CD4-positive, alpha-beta T cell treated with Interleukin-2 at 100 ng/mL for 4 hours (primary cell): ENCODE data around the gene EPHA4.

Experiments used
- DNase-seq: peaks from one replicate; pipeline ENCODE4 v3.0.0-alpha.2; 2020; ENCODE audit warnings: low spot score

EPHA4 gene

GRCh38 chr2:221476195-221476594, 95.9 kb downstream of the EPHA4 start:
- no peak for DNase-seq

GRCh38 chr2:221473451-221473850, 98.7 kb downstream of the EPHA4 start:
- DNase-seq, result no peak

- no peak for DNase-seq
Observed at GRCh38 chr2:221468317-221468716, 103.8 kb downstream of the EPHA4 start.

- DNase-seq, result no peak
Observed at GRCh38 chr2:221467610-221468009, 104.5 kb downstream of the EPHA4 start.

- DNase-seq, result no peak
Observed at GRCh38 chr2:221466744-221467143, 105.4 kb downstream of the EPHA4 start.

GRCh38 chr2:221465776-221466175, 106.3 kb downstream of the EPHA4 start:
- DNase-seq, result no peak

- no peak for DNase-seq
Observed at GRCh38 chr2:221464971-221465370, 107.1 kb downstream of the EPHA4 start.

- DNase-seq, result no peak
Observed at GRCh38 chr2:221463241-221463896, 108.7 kb downstream of the EPHA4 start.

- DNase-seq, result no peak
Observed at GRCh38 chr2:221461901-221462300, 110.2 kb downstream of the EPHA4 start.

GRCh38 chr2:221460136-221460535, 112.0 kb downstream of the EPHA4 start:
- DNase-seq, result no peak

- DNase-seq, result no peak
Observed at GRCh38 chr2:221458578-221458977, 113.5 kb downstream of the EPHA4 start.

- DNase-seq, result no peak
Observed at GRCh38 chr2:221455214-221455613, 116.9 kb downstream of the EPHA4 start.

GRCh38 chr2:221454459-221455105, 117.5 kb downstream of the EPHA4 start:
- no peak for DNase-seq

- no peak for DNase-seq
Observed at GRCh38 chr2:221451862-221452788, 120.0 kb downstream of the EPHA4 start.

GRCh38 chr2:221450280-221450679, 121.8 kb downstream of the EPHA4 start:
- no peak for DNase-seq

- DNase-seq, result no peak
Observed at GRCh38 chr2:221449406-221449805, 122.7 kb downstream of the EPHA4 start.

GRCh38 chr2:221448844-221449390, 123.2 kb downstream of the EPHA4 start:
- DNase-seq, result no peak

GRCh38 chr2:221448057-221448843, 123.9 kb downstream of the EPHA4 start:
- no peak for DNase-seq

- DNase-seq, result no peak
Observed at GRCh38 chr2:221447310-221447709, 124.8 kb downstream of the EPHA4 start.

- no peak for DNase-seq
Observed at GRCh38 chr2:221446140-221446539, 126.0 kb downstream of the EPHA4 start.

- DNase-seq, result no peak
Observed at GRCh38 chr2:221444106-221444505, 128.0 kb downstream of the EPHA4 start.

GRCh38 chr2:221443645-221444044, 128.5 kb downstream of the EPHA4 start:
- DNase-seq, result no peak
